Activated CD4-positive, alpha-beta T cell treated with anti-CD3 and anti-CD28 coated beads for 1 hour (primary cell): Measurements from ENCODE around the gene RAB35.

ENCODE experiments used
- DNase-seq: peaks from one replicate; pipeline ENCODE4 v3.0.0-alpha.2; 2020

Gene RAB35

DNA sequence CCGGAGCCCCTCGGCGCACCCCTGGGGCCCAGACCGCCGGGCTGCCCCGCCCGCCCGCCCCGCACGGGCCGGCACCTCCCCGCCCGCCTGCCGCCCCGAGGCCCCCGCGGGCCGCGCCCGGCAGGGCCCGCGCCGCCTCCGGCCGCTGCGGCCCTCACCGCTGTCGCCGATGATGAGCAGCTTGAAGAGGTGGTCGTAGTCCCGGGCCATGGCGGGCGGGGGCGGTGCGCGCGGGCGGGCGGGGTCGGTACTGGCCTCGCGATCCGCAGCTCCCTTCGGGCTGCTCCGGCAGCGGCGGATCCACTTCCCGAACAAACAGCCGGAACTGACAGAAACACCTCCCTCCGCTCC is at the start of gene RAB35:
TSS of gene RAB35 (minus strand) at position 313 of the 351 bp plus-strand sequence. CDS start at position 210, 103 bp downstream.
- no peak for DNase-seq

DNA sequence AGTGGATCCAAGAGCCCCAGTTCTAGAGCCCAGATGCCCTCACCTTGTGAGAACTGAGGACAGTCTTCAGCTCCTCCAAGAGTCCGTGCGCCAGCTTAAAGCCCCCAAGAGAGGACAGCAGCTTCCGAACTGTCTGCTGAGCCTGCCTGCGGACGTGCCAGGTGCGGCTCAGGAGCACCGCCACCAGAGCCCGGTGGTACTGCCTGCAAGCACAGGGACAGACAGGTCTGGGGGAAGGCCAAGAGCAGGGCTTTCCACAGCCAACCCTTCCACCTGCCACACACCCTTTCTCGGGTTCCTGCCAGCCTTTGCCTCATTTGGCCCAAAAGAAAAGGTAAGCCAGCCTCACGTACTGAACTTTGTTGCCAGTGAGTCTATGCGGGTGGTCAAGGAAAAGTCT is 47.7 kb upstream of the RAB35 start:
- DNase-seq = no peak

DNA sequence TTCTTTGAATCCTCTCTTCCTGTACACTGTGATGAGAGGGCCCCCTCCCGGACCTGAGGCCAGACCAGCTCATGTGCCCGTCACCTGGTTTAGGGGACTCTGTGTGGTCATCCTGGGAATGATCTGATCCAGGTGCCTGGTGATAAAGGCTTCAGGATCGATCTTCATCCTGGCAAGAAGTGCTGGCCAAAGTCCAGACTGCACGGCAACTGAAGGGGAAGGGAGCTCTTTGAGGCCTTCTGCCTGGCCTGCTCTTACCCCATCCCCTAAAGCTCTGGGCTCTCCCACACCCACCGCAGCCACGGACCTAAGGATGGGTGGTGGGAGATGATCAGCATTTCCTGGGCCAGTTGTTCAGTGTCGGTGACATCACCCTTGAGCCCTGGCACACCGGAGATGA is 46.2 kb upstream of the RAB35 start:
- DNase-seq = no peak

DNA sequence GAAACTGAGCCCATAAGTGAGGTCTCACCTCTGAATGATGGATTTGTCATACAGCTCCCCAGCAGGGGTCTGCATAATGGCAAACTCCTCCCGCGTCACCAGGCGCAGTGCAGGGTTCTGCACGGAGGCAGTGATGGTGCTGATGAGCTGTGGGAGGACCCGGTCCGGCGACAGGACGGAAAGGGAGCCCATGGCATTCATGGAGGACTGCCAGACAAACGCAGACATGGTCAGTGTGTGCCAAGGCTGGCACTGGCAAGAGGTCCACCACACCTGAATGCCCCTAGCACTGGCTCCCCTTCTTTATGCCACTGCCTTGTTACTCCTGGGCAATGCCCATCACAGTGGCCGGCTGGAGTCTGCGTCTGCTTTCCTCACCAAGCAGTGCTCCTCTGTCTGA is 45.3 kb upstream of the RAB35 start:
- DNase-seq = no peak

DNA sequence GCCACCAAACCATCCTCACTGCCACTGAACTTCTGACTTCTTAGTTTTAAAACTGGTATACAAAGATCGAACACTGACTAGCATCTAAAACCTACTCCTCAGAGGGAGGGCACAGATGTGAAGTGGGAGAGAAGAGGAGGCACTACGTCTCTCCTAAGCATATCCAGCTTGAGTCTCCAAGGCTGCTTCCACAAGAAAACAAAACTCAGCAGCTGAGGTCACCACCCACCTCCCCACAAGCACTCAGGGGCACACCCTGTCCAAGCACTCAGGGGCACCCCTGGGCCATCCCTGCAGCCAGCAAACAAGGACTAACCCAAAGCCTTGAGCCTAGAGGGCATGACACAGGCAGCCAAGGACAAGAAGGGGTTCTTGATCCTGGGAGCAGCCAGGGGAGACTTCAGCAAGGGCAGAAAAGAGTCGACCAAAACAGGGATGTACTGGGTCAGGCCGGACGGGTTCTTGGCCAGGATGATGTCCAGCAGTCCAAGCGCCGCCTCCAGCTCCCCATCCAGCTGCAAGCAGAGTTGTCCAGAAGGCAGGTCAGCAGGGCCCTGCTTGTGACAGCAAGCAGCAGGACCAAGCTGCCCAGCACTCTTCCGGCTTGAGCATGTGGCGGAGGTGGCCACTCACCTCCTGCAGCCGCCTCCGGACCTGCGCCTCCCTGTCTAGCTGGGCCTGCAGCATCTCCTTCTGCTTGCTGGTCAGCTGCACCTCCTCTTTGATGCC is 43.1 kb upstream of the RAB35 start:
- DNase-seq = no peak

DNA sequence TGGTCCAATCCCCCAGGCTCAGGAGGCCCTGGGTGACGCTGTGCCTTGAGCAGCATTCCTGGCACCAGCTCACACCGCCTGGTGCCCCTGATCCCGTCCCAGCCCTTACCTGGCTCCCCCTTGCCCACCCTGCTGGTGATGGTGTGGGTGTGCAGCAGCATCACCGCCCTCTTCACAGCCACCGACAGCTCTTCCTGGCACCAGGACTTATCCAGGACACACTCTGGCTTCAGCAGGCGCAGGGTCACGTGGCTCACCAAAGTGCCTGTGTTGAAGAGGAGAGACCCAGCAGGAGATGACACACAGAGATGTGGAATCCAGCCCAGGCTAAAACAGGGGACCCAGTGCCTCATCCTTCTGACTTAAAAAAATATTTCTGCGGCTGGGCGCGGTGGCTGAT is 41.8 kb upstream of the RAB35 start:
- DNase-seq = no peak

DNA sequence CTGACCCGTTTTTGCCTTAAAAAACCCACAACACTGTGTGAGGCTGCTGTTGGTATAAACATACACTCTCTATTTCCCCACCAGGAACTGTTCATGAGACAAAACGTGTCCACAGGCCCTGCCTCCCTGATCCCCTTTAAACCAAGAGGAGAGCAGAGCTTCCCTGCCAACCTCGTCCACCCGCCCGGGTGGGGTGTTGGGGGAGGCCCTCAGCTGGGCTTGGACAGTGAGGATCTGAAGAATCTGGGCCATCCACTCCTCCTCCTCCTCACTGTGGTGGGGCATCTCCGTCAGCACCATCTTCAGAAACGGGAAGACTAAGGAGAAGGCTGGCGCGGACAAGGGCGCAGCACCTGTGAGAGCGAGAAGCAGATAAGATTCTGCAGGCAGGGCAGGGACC is 41.1 kb upstream of the RAB35 start:
- DNase-seq = no peak

DNA sequence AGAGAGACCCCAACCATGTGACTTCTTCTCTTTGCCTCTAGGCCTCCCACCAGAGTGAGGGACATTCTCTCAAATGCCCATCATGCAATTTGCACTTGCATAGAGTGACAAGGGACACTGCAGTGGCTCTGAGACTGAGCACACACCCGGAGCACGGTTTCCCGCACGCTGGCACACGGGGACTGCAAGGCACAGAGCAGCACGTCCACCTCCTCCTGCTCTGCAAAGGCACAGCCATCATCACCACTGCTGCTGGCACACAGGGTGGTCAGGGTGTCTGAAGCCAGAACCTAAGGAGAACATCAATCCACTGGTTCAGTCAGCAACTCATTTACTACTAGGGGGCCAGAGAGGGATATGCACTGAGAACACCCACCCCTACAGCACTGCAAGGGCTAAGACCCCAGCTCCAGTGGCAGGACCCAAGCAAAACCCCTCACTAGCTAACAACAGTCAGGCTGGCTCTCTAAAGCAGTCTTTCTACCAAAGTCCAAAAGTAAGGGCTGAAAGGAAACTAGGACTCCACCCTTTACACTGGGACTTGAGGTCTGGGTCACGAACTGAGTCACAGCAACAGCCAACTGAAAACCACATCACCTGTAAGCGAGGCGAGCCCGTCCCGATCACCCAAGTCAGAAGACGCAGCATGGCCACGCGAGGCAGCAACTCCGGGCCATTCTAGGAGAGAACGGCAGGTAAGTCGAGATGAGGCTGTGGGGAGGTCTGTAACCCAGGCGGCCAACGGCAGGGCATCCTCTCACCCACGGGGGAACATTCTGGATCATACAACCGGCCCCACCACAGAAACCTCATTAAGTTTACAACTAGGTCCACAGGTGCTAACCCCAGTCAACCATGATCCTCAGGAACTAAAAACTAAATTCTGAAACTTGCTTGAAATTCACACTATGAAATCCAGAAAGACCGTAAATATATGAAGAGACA is 40.0 kb upstream of the RAB35 start:
- DNase-seq = no peak

DNA sequence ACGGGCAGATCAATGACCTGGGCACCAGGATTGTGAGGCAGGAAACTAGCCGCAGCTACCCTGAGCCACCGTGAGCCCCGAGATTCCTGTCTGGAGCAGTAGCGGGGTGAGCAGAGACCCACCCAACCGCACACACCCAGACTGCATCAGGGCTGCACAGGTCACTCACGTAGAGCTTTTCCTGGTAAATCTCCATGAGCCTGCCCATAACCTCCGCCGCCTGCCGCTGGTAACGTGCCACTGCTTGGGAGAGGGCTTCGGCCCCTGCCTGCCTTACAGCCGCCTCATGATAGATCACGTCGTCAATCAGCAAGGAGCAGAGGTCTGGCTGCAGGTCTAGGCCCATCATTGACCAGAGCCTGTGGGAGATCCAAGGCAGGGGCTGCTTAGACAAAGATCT is 38.5 kb upstream of the RAB35 start:
- no peak for DNase-seq

DNA sequence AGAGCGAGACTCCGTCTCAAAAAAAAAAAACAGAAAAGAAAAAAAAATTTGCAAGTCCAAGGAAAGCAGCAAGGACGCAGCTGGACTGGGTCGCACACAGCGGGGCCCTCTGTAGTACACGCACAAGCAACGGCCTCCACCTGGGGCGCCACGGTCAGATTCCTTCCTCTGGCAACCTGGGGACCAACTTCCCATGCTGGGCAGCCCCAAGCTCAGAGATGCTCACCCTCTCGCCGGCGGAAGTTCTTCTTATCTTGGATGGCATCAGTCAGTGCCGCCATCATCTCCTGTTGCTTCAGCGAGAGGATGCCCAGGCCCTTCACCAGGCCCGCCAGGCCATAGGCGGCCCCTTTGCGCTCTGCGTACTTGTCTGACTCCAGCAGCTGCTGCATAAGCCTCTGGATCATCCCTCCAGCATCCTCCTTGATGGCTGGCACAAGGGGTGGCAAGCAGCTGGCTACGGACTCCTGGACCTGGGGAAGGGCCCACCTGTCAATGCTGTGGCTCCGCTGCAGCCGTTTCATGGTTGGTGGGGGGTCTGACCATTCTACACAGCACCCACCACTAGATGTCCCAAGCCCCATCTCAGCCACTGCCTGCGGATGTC is 34.5 kb upstream of the RAB35 start:
- DNase-seq = no peak

DNA sequence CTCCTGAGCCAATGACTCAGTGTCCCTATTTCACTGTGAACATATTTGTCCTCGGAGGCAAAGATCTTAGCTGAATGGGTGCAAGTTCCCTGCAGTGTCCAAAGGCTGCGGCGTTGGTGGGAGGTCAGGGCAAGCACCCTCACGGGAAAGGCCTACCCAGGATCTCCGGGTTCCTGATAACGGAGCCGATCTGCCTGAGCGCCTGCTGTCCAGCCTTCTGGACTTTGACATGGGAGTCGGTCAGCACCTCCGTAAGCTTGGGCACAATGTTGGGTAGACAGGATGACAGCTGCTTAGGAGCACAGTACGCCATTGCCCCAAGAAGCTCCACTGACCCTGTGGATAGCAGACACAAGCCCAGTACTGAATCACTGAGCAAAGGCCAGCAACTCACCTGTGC is 31.5 kb upstream of the RAB35 start:
- no peak for DNase-seq

DNA sequence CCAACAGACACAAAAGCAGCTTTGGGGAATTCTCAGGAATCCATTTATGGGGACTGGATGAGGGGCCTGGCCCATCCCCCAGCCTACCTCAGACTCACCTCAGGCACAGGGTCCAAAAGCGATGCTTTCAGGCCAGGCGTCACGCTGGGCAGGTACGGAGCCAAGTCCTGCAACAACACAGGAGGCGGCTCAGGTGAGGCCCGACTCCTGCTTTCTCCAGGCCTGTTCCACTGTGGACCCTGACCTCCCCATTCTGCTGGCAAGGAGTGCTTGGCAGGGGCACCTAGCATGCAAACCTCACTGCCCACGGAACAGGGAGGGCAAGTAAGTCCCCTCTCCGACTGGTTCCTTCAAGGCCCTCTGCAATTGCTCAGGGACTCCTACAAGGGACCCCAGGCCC is 28.6 kb upstream of the RAB35 start:
- DNase-seq = no peak

DNA sequence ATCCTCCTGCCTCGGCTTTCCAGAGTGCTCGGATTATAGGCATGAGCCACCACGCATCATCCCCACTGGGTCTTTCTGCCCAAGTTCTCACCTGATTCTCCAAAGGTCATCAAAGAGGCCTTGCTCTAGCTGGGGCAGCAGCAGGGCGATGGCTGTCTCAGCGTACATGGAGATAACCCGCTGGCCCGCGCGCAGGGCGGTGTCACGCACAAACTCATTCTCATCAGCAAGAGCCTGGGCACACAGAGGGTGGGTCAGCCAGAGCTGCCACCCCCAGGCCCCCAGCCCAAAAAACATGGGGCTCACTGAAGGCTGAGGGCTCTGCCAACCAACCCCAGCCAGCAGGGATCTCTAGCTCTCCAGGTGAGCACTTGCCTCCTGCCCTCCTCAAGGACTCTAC is 27.7 kb upstream of the RAB35 start:
- no peak for DNase-seq

DNA sequence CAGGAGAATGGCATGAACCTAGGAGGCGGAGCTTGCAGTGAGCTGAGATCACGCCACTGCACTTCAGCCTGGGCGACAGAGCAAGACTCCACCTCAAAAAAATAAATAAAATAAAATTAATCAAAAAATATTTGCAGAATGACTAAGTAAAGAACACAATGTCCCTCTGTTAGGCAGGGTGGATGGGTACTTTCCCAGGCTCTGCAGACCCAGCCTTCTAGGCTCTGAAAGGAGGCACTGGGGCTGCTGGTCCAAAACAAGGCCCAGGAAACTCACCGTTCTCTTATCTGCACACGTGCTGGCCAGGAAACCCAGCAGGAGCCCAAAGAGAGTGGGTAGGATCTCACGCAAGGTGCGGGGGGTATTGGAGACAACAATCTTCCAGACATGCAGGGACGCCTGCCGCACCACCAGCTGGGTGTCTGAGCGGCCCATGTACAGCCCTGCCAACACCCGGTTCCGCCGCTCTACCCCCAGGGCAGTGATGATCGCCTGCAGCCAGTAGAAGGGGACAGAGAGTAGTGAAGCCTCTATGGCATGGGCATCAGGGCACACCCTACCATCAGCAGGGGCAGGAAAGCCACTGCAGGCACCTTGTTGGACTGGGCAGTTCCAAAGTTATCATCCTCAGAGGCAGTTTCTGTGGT is 25.8 kb upstream of the RAB35 start:
- no peak for DNase-seq

DNA sequence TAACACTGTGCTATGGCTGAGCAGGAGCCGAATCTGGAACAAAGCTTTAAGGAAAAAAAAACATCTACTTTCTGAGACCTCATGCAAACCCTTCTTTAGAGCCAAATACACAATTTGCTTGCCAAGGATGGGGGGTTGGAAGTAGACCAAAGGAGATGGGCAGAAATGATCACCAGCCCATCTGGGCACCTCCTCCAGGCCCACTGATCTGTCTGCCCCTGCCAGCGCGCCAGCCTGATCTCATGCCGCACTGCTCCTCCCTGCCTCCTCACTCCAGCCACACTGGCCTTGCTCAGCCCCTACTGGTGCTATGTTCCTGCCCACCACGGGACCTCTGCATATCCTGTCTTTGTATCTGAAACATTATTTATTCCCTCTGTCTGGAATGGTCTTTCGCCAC is 24.8 kb upstream of the RAB35 start:
- DNase-seq = no peak

DNA sequence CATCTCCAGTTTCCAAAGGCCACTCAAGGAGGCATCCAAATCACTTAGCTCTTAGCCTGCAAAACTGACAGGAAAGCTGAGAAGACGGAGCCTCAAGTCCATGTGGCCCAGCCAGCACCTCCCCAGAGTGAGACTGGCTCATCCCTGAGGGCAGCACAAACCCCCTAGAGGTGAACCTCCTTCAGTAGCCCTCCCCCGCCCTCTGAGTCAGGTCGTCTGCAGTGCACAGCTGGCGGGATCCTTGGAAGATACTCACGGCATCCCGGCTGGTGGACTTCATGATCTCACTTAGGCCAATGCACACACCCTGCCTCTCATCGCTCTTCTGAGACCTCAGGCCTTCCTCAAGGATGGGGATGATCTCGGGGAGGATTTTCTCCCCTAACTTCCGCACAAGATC is 24.1 kb upstream of the RAB35 start:
- no peak for DNase-seq

DNA sequence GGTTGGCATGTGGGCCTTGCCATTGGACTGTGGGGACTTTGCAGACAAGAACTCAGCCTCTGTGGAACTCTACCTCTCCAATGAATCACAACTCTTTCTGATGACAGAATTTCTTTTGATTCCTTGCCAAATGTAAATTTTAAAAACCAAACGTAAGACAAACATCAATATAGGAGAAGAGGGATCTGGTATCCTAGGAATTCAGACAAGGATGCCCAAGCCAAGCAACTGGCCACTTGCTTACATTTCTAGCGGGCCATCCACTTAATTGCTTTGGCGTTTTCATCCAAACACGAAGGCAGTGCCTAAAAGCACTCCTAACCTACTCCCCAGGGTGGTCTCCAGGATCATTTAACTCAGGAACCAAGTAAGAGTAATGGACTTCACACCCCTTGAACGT is 23.4 kb upstream of the RAB35 start:
- DNase-seq = no peak

DNA sequence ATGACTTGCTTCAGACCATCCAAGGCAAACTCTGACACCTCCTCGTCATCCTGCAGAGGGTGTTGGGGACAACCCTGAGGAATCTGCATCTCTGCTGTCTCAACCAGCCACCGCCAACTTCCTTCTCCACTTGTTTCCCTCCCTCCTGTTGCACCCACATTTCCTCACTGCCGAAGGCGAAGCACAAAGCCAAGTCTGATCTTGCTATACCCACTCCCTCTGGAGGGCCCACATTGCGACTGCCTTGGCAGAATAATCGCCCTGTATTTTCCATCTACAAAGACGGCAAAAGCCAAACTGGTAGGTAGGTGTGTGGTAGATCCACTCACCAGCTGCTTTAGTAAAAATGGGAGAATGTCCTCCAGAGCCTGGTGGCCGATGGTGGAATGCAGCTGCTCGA is 21.8 kb upstream of the RAB35 start:
- DNase-seq = no peak

DNA sequence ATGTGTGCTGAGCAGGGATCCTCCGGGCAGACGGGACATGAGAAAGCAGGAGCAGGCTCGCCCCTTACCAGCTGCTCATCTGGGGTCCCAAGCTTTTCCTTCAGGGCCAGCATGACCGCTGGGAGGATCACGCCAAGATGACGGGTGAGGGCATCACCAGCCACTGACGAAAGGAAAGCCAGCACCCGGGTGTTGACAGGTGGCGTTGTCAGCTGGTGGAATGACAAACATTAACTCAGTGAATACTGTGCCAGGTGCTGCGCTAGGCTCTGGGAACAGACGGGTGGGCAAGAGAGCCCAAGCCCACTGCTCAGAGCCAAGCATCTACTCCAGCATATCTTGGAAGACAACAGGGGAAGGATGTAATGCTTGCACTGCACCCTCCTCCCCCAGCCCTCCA is 21.3 kb upstream of the RAB35 start:
- DNase-seq = no peak

DNA sequence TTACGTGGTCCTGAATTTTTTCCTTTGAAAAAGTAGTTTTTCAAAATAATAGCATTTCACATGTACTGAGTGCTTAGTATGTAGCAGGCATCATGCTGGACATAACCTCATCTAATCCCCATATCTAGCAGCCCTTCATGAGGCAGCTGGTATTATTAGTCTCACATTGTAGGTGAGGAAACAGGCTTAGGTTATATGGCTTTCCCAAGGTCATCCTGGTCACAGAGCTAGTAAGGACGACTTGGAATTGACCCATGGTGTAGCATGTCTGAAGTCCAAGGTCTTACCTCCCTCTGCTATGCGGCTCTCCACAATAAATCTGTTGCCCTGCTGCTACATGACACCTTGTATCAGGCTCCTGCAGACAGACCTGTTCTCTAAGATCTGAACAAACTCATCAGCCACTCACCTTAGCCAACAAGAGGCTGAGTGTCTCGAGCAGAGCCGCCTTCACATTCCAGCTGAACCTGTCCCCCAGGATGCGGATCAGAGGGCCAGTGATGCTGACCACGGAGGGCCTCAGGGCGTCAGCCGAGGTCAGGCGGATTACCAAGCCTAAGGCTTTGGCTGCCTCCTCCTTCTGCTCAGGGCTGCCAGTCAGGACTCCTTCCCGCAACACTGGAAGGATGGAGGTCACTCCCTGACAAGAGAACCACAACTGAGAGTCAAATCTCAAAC is 19.7 kb upstream of the RAB35 start:
- DNase-seq = no peak

DNA sequence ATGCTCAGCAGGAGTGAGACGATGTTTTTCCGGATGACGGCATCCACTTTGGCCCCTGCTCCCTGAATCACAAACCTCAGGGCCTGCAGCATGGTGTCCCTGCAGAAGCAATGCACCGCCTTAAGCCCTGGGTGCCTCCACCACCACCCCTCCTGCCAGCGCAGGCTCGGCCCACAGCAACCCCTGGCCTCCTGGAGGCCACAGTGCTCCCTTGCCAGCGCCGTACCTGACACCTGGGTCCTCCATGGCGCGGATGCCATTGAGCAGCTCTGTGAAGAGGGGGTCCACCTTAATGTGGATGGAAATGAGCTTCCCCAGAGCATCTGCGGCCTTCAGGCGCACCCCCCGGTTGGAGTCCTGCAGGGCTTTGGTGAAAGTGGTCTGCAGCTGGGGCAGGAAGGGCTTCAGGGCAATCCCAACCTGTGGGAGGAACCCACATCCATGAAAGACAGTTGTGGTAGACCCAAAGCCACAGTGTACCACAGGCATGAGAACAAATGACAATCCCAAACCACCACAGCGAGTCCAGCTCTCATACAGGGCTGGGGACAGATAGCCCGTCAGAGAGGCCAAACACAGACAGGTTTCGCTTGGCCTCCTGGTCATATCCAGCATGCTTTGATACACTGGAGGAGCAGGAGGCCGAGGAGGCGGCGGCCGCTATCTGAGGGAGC is 17.9 kb upstream of the RAB35 start:
- no peak for DNase-seq

DNA sequence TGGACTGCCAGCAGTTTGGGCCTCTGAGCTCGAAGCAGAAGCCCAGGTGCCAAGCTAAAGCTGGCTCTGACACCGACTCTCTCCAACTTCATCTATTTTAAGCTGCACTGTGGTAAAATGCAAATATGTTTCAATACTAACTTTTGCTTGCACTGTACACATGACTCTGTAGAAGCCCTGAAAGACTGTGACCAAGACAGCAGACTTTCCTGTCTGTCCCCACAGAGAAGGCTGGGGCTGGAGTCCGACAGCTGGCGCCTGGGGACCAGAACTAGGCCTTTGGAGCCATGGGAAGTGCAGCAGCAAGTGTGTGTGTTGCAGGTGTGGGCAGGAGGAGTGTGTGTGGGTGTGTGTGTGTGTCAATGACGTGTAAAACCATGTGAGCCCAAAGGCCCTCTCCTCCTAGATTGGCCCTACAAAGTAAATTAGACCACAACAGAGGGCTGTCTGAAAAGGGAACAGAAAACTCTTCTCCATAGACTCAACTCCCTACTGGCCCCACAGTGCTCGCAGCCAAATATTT is 16.4 kb upstream of the RAB35 start:
- no peak for DNase-seq
